ENCODE results near the gene SMARCB1. TPM values are rescaled to one million over a fixed set of nuclear protein-coding genes. Genes with fewer than 3 reads are reported as not detected.

SMARCB1 gene
- total and polyA plus RNA-seq, 12 donors: 26.8 to 73.1 (median 39.8) TPM

- WGBS, 2 donors: 67 to 85% methylated on average over 2 of the region's 2 CpGs
- Histone ChIP-seq H3K27me3 (no peaks in the 10 kb centered on the region), H3K4me3 (no peak overlapping the region), H3K9me3 (peaks cover 0 to 3% (median 0%) of the 10 kb centered on the region in 11 donors), H3K27ac (peak overlapping the region in 3 of 10 donors; percentile 17 to 68 (median 48)), H3K36me3 (peaks cover 0 to 43% (median 17%) of the 10 kb centered on the region in 9 donors), H3K4me1 (peaks cover 0 to 21% (median 12%) of the 10 kb centered on the region in 9 donors)
- peak in 2 of 8 donors; percentile 14 to 27 for ATAC-seq
- DNase-seq: peak in 1 of 2 donors; percentile 39
- no peak for TF ChIP-seq CTCF (IDR thresholded peaks at IDR 0.05)
- intact Hi-C loops (cut with DNase I): no loop called here
Measured at GRCh38 chr22:23743303-23743705, 43.5 kb upstream of the SMARCB1 start.

GRCh38 chr22:23744001-23744400 is 42.8 kb upstream of the SMARCB1 start:
- no peak for ATAC-seq
- no peak overlapping the region for H3K27ac ChIP-seq

DNA sequence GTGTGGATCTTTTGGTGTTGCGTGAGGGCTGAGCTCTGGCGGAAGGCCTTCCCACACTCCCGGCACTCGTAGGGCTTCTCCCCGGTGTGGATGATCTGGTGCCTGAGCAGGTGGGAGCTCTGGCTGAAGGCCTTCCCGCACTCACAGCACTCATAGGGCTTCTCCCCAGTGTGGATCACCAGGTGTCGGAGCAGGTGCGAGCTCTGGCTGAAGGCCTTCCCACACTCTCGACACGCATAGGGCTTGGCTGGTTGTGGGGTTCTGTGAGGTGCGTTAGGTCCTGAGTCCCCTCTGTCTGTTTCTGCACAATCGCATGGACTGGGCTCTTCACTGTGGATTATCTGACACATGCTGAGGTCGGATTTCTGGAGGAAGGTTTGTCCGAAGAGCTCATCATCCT is 42.3 kb upstream of the SMARCB1 start:
- Histone ChIP-seq H3K27ac (no peak overlapping the region), H3K9me3 (peaks cover 0 to 3% (median 0%) of the 10 kb centered on the region in 11 donors), H3K27me3 (no peaks in the 10 kb centered on the region), H3K36me3 (peaks cover 0 to 43% (median 17%) of the 10 kb centered on the region in 9 donors), H3K4me1 (peaks cover 0 to 22% (median 12%) of the 10 kb centered on the region in 9 donors), H3K4me3 (no peak overlapping the region)
- WGBS, 2 donors: 98% methylated on average over 14 of the region's 14 CpGs
- intact Hi-C loops (cut with DNase I): no loop called here
- ATAC-seq (no peak), DNase-seq (no peak)
- no peak for TF ChIP-seq CTCF (IDR thresholded peaks at IDR 0.05)

More at GRCh38 chr22:23744001-23744400, 42.8 kb upstream of the SMARCB1 start:
- peaks cover 0 to 3% (median 0%) of the 10 kb centered on the region in 11 donors for H3K9me3 ChIP-seq
- DNase-seq: no peak
- intact Hi-C loops (cut with DNase I): no loop called here
- TF ChIP-seq CTCF (IDR thresholded peaks at IDR 0.05): no peak
- H3K4me1 ChIP-seq: peaks cover 0 to 21% (median 12%) of the 10 kb centered on the region in 9 donors
- H3K27me3 ChIP-seq: no peaks in the 10 kb centered on the region
- 95 to 97% methylated on average over 13 of the region's 13 CpGs for WGBS, 2 donors
- no peak overlapping the region for H3K4me3 ChIP-seq
- peaks cover 0 to 43% (median 17%) of the 10 kb centered on the region in 9 donors for H3K36me3 ChIP-seq

GRCh38 chr22:23745791-23746190 is 41.0 kb upstream of the SMARCB1 start:
- Histone ChIP-seq H3K27ac (no peak overlapping the region), H3K36me3 (peaks cover 0 to 43% (median 17%) of the 10 kb centered on the region in 9 donors), H3K4me1 (peaks cover 7 to 34% (median 22%) of the 10 kb centered on the region in 9 donors), H3K4me3 (no peak overlapping the region), H3K9me3 (peaks cover 0 to 3% (median 0%) of the 10 kb centered on the region in 11 donors), H3K27me3 (no peaks in the 10 kb centered on the region)
- intact Hi-C loops (cut with DNase I): no loop called here
- ATAC-seq (no peak), DNase-seq (no peak)
- no peak for TF ChIP-seq CTCF (IDR thresholded peaks at IDR 0.05)
- whole genome bisulfite sequencing, 2 donors: 65 to 66% methylated on average over 6 of the region's 6 CpGs

Measured in heart right ventricle (tissue), 16 donors.